ENCODE results near the gene HOXD8. TPM values are rescaled to one million over a fixed set of nuclear protein-coding genes. Genes with fewer than 3 reads are reported as not detected.
A peak's percentile ranks its signal among the peaks of the same experiment; 100 is the strongest.

Gene HOXD8
- total RNA-seq, 4 donors from 2014 or later, result 7.8 to 23.5 (median 13.4) TPM

DNA sequence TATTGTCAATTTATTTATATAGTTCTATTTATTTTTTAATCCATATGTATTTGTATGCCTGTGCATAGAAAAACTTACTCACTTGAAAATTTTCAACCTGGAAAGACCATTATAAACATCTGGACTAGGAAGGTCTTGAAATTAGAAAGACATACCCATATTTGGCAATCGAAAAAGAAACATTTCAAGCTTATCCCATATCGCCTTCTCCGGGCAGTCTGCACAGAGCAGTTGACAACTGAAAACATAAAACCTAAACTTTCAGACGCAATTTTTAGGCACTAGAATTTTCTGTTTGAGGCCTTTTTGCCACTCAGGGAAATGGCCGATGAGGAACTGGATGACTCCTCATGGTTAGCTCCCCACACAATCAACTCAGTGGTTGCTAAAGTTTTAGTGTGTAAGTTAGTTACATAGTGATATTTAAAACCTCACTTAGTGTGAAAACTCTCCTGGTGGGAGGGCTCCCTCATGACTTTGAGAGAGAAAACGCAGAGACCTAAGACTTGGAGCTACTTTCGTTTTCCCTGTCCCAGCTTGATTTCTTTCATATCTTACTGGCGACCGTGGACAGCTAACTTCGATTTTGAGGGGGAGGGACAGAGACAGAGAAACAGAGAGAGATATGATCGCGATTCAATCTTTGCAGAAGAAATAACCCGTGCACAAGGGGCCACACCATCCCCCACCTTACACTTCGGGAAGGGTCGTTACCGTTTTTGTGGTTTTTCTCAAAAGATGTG is 33.1 kb upstream of the HOXD8 start:
- WGBS, 2 donors (ENCODE audit: low coverage in 1 of 2), result 14 to 37% methylated on average over 5 to 16 of the region's 16 CpGs
- in situ Hi-C loops (cut with MboI; ENCODE audit: low pct_ligation_motif_present in 1 of 4, low pct_unique_long_range_greater_than_20kb in 1 of 4, low sequenced_read_pairs in 3 of 4) (loop anchor here in 3 of 4 donors (10.0 to 25.0 kb wide), 4 partner anchors 409 to 734 kb away; no protein-coding TSS in a partner anchor), intact Hi-C loops (cut with DNase I; ENCODE audit: low total_unique reads) (no loop called here)
- H3K27me3 ChIP-seq, result peaks cover 100% of the 10 kb centered on the region
- H3K4me3 ChIP-seq, result peak overlapping the region in 3 of 4 donors; percentile 30 to 60 (median 30)
- no peak for DNase-seq
- H3K36me3 ChIP-seq, result no peaks in the 10 kb centered on the region
- H3K4me1 ChIP-seq, result peaks cover 8 to 41% (median 29%) of the 10 kb centered on the region in 4 donors
- no peak overlapping the region for H3K27ac ChIP-seq
- H3K9me3 ChIP-seq, result no peaks in the 10 kb centered on the region
- TF ChIP-seq EP300 (IDR thresholded peaks at IDR 0.05; ENCODE audit: low read depth), result no peak
- no peak for TF ChIP-seq POLR2A (IDR thresholded peaks at IDR 0.05)
- peak; percentile 20 to 78 (median 66) for TF ChIP-seq POLR2AphosphoS5 (IDR thresholded peaks at IDR 0.05)
- TF ChIP-seq, protein P1, sequence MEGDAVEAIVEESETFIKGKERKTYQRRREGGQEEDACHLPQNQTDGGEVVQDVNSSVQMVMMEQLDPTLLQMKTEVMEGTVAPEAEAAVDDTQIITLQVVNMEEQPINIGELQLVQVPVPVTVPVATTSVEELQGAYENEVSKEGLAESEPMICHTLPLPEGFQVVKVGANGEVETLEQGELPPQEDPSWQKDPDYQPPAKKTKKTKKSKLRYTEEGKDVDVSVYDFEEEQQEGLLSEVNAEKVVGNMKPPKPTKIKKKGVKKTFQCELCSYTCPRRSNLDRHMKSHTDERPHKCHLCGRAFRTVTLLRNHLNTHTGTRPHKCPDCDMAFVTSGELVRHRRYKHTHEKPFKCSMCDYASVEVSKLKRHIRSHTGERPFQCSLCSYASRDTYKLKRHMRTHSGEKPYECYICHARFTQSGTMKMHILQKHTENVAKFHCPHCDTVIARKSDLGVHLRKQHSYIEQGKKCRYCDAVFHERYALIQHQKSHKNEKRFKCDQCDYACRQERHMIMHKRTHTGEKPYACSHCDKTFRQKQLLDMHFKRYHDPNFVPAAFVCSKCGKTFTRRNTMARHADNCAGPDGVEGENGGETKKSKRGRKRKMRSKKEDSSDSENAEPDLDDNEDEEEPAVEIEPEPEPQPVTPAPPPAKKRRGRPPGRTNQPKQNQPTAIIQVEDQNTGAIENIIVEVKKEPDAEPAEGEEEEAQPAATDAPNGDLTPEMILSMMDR (IDR thresholded peaks at IDR 0.05), result no peak

DNA sequence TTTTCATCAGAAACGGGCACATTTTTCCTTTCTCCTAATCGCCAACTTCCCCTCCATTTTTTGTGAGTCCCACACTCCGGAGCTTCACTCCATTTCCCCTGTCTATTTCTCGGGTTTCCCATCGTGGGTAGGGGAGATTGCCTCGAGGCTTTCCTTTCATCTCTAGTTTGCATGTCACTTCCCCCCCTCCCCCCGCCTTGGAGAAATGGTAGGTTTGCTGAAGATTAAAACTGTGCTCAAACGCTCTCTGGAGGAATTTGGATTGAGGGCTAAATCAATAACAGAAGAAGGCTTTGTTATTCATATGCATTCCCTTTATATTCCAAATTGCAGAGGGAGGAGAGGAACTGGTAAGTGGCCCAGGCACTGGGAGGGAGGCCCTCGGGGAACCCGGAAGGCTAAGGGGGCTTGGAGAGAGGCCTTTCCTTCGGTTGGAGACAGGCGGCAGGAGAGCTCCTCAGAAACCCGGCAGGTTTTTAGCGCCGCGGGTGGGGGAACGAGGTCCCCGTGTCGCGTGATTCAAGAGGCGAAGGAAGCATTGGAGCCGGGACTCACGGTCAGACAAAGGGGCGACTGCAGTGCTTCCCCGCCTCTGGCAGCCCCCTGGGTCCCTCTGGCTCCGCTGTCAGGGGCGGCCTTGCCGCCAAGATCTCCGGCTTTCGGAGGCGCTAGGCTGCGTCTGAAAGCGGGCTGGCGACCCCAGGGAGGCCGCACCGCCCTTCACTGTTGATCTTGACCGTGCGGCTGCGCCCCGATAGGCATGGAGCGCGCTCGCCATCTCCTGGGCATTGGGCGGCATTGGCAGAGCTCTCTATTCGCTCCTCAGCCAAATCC is 32.3 kb upstream of the HOXD8 start:
- Histone ChIP-seq H3K27ac (no peak overlapping the region), H3K9me3 (no peaks in the 10 kb centered on the region), H3K27me3 (peaks cover 100% of the 10 kb centered on the region), H3K4me1 (peaks cover 8 to 39% (median 29%) of the 10 kb centered on the region in 4 donors), H3K4me3 (peak overlapping the region in 3 of 4 donors; percentile 30 to 60 (median 30)), H3K36me3 (no peaks in the 10 kb centered on the region)
- TF ChIP-seq POLR2AphosphoS5 (IDR thresholded peaks at IDR 0.05) (peak in 1 of 3 donors; percentile 23), EP300 (IDR thresholded peaks at IDR 0.05; ENCODE audit: low read depth) (no peak), POLR2A (IDR thresholded peaks at IDR 0.05) (no peak)
- TF ChIP-seq, protein P1 (IDR thresholded peaks at IDR 0.05), result peak; percentile 81 to 88 (median 86)
- peak; percentile 72 for DNase-seq
- intact Hi-C loops (cut with DNase I; ENCODE audit: low total_unique reads) (no loop called here), in situ Hi-C loops (cut with MboI; ENCODE audit: low pct_ligation_motif_present in 1 of 4, low pct_unique_long_range_greater_than_20kb in 1 of 4, low sequenced_read_pairs in 3 of 4) (loop anchor here in 3 of 4 donors (10.0 to 25.0 kb wide), 4 partner anchors 410 to 735 kb away; no protein-coding TSS in a partner anchor)
- 4 to 6% methylated on average over 17 to 41 of the region's 45 CpGs for WGBS, 2 donors (ENCODE audit: low coverage in 1 of 2)

DNA sequence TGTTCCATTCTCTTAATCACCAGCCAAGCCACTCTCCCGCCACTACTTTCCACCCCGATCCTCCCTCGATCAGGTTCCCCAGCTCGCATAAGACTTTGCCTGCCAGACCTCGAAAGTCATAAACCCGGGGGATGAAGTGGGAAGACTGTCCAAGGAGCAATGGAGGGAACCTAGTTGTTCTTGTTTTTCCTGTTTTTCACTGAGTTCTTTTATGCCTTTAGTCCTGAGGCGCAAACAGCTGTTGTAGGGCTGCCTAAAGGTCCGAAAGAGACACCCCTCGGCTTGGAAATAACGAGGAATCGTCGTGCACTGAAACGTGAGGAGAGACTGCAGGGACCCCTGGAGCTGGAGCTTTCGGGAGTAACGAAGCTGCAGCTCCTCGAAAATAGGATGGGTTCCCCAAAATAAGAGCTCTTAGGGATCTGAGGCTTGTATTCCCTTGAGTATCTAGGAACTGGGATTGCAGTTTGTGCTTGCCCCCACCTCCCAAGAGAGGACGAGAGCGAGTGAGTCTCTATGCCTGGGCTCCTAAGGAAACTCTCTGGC is 31.6 kb upstream of the HOXD8 start:
- H3K9me3 ChIP-seq, result no peaks in the 10 kb centered on the region
- peaks cover 8 to 33% (median 26%) of the 10 kb centered on the region in 4 donors for H3K4me1 ChIP-seq
- DNase-seq, result no peak
- peak overlapping the region in 2 of 4 donors; percentile 30 to 60 for H3K4me3 ChIP-seq
- H3K27me3 ChIP-seq, result peaks cover 100% of the 10 kb centered on the region
- H3K36me3 ChIP-seq, result no peaks in the 10 kb centered on the region
- in situ Hi-C loops (cut with MboI; ENCODE audit: low pct_ligation_motif_present in 1 of 4, low pct_unique_long_range_greater_than_20kb in 1 of 4, low sequenced_read_pairs in 3 of 4), result loop anchor here in 3 of 4 donors (10.0 to 25.0 kb wide), 4 partner anchors 411 to 736 kb away; no protein-coding TSS in a partner anchor
- intact Hi-C loops (cut with DNase I; ENCODE audit: low total_unique reads), result no loop called here
- no peak overlapping the region for H3K27ac ChIP-seq
- 0 to 4% methylated on average over 6 to 18 of the region's 18 CpGs for WGBS, 2 donors (ENCODE audit: low coverage in 1 of 2)
- TF ChIP-seq POLR2A (IDR thresholded peaks at IDR 0.05), result no peak
- TF ChIP-seq, protein P1 (IDR thresholded peaks at IDR 0.05), result peak in 2 of 5 experiments; percentile 2 to 20
